ENCODE measurements around the gene PERM1.

DNA sequence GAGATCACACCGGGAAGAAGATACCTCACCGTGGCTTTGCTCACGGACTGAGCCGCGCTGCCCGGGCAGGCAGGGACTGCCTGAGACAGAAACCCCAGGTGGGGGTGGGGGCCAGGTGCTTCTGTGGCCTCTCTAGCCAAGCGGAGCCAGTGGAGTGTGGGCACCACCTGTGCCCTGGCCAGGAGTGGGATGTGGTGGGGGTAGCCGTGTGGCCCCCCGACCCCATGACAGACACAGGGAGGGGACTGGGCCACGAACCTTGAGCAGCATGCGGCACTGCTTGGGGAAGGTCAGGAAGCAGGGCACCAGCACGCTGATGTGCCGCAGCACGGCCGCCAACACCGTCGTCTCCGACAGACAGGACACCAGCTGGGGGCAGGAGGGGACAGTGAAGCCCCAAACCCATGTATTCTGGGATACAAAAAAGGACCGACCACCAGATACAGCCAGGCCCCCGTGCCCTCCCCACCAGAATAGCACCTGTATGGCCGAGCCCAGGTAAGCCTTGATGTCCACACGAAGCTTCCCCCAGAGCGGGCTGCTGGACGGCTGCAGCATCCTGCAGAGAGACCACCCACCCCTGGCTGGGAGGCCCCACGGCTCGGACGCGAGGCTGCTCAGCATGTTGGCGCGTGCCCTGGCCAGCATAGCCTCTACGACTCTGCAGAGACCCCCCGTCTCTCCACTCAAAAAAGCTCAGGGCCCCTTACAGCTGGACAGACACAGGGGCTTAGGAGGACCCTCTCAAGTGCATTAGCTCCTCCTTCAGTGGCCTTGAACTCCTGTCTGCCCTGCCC, 28.2 kb downstream of the PERM1 start:
- no peak for TF ChIP-seq JUND (IDR thresholded peaks at IDR 0.05)
- TF ChIP-seq EZH2 (IDR thresholded peaks at IDR 0.05): no peak
- TF ChIP-seq, protein P1, sequence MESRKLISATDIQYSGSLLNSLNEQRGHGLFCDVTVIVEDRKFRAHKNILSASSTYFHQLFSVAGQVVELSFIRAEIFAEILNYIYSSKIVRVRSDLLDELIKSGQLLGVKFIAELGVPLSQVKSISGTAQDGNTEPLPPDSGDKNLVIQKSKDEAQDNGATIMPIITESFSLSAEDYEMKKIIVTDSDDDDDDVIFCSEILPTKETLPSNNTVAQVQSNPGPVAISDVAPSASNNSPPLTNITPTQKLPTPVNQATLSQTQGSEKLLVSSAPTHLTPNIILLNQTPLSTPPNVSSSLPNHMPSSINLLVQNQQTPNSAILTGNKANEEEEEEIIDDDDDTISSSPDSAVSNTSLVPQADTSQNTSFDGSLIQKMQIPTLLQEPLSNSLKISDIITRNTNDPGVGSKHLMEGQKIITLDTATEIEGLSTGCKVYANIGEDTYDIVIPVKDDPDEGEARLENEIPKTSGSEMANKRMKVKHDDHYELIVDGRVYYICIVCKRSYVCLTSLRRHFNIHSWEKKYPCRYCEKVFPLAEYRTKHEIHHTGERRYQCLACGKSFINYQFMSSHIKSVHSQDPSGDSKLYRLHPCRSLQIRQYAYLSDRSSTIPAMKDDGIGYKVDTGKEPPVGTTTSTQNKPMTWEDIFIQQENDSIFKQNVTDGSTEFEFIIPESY (IDR thresholded peaks at IDR 0.05; ENCODE audit: extremely low read depth, insufficient replicate concordance, low read length): no peak
- TF ChIP-seq POLR2A (IDR thresholded peaks at IDR 0.05; ENCODE audit: borderline replicate concordance, extremely low read depth, insufficient read depth, insufficient read length): no peak
- TF ChIP-seq CTCF (IDR thresholded peaks at IDR 0.05 in 2 of 3, conservative IDR thresholded peaks at IDR 0.05 in 1 of 3; ENCODE audit: borderline replicate concordance in 1 of 3, insufficient read depth in 1 of 3, low read depth in 2 of 3, low read length in 2 of 3): no peak
- no peak for TF ChIP-seq POLR2AphosphoS5 (IDR thresholded peaks at IDR 0.05; ENCODE audit: low read depth, low read length)
- TF ChIP-seq CEBPB (IDR thresholded peaks at IDR 0.05; ENCODE audit: low read depth): no peak

All from HCT116 (cell line).